ENCODE data around the gene EEF1AKMT3. TPM values are rescaled to one million over a fixed set of nuclear protein-coding genes. Genes with fewer than 3 reads are reported as not detected.
A peak's percentile ranks its signal among the peaks of the same experiment; 100 is the strongest.

EEF1AKMT3 gene
- polyA plus RNA-seq, 1 donor from 2014 or later, result 1.5 TPM

GRCh38 chr12:57752668-57753000 lies 19.8 kb upstream of the EEF1AKMT3 start:
- Mint-ChIP-seq H3K27ac (peak overlapping the region; percentile 85 to 98 (median 96)), H3K9me3 (no peaks in the 10 kb centered on the region), H3K4me3 (peak overlapping the region; percentile 77 to 95 (median 90)), H3K36me3 (peaks cover 3% of the 10 kb centered on the region), H3K27me3 (no peaks in the 10 kb centered on the region), H3K4me1 (peaks cover 22 to 45% (median 44%) of the 10 kb centered on the region in 3 donors)

GRCh38 chr12:57753756-57754337 lies 18.6 kb upstream of the EEF1AKMT3 start:
- no peaks in the 10 kb centered on the region for H3K27me3 Mint-ChIP-seq
- H3K9me3 Mint-ChIP-seq, result no peaks in the 10 kb centered on the region
- H3K4me1 Mint-ChIP-seq, result peaks cover 22 to 47% (median 45%) of the 10 kb centered on the region in 3 donors
- peak overlapping the region; percentile 77 to 97 (median 93) for H3K4me3 Mint-ChIP-seq
- peak overlapping the region; percentile 65 to 98 (median 85) for H3K27ac Mint-ChIP-seq
- peaks cover 3% of the 10 kb centered on the region for H3K36me3 Mint-ChIP-seq

GRCh38 chr12:57754411-57755193 lies 17.8 kb upstream of the EEF1AKMT3 start, which contains the start of gene MARCHF9:
TSS of gene MARCHF9 (plus strand) at chr12:57755103. CDS start at chr12:57755529, 426 bp downstream.
- peaks cover 27 to 50% (median 50%) of the 10 kb centered on the region in 3 donors for H3K4me1 Mint-ChIP-seq
- H3K27me3 Mint-ChIP-seq, result no peaks in the 10 kb centered on the region
- no peaks in the 10 kb centered on the region for H3K9me3 Mint-ChIP-seq
- peak within 1 kb of the TSS; percentile 91 to 98 (median 94) for H3K4me3 Mint-ChIP-seq
- peaks cover 7% of the 10 kb centered on the region for H3K36me3 Mint-ChIP-seq
- H3K27ac Mint-ChIP-seq, result peak within 1 kb of the TSS; percentile 92 to 98 (median 93)

GRCh38 chr12:57755194-57755453 lies 17.3 kb upstream of the EEF1AKMT3 start:
- Mint-ChIP-seq H3K27me3 (no peaks in the 10 kb centered on the region), H3K9me3 (no peaks in the 10 kb centered on the region), H3K4me1 (peaks cover 28 to 55% (median 52%) of the 10 kb centered on the region in 3 donors), H3K36me3 (peaks cover 9% of the 10 kb centered on the region), H3K4me3 (peak overlapping the region in 2 of 4 donors; percentile 35 to 50), H3K27ac (no peak overlapping the region)

GRCh38 chr12:57755454-57756372 lies 16.7 kb upstream of the EEF1AKMT3 start:
- peaks cover 28 to 53% (median 50%) of the 10 kb centered on the region in 3 donors for H3K4me1 Mint-ChIP-seq
- no peaks in the 10 kb centered on the region for H3K9me3 Mint-ChIP-seq
- H3K27ac Mint-ChIP-seq, result peak overlapping the region; percentile 92 to 96 (median 93)
- peak overlapping the region; percentile 91 to 98 (median 93) for H3K4me3 Mint-ChIP-seq
- H3K27me3 Mint-ChIP-seq, result no peaks in the 10 kb centered on the region
- H3K36me3 Mint-ChIP-seq, result peaks cover 9% of the 10 kb centered on the region

- Mint-ChIP-seq H3K36me3 (peaks cover 9% of the 10 kb centered on the region), H3K4me3 (peak overlapping the region; percentile 91 to 98 (median 93)), H3K27ac (peak overlapping the region; percentile 92 to 96 (median 93)), H3K27me3 (no peaks in the 10 kb centered on the region), H3K4me1 (peaks cover 28 to 45% (median 45%) of the 10 kb centered on the region in 3 donors), H3K9me3 (no peaks in the 10 kb centered on the region)
Observed at GRCh38 chr12:57756406-57757341, 15.7 kb upstream of the EEF1AKMT3 start.

GRCh38 chr12:57757771-57758170 lies 14.6 kb upstream of the EEF1AKMT3 start:
- Mint-ChIP-seq H3K4me3 (peak overlapping the region in 2 of 4 donors; percentile 39), H3K9me3 (no peaks in the 10 kb centered on the region), H3K27ac (no peak overlapping the region), H3K27me3 (no peaks in the 10 kb centered on the region), H3K36me3 (peaks cover 9% of the 10 kb centered on the region), H3K4me1 (peaks cover 25 to 40% (median 36%) of the 10 kb centered on the region in 3 donors)

GRCh38 chr12:57758552-57759359 lies 13.7 kb upstream of the EEF1AKMT3 start:
- Mint-ChIP-seq H3K9me3 (no peaks in the 10 kb centered on the region), H3K36me3 (peaks cover 9% of the 10 kb centered on the region), H3K4me1 (peaks cover 21 to 32% (median 28%) of the 10 kb centered on the region in 3 donors), H3K27ac (peak overlapping the region in 2 of 3 donors; percentile 31 to 84), H3K27me3 (peaks cover under 1% of the 10 kb centered on the region), H3K4me3 (peak overlapping the region in 1 of 4 donors; percentile 81)

GRCh38 chr12:57759360-57759980 lies 12.9 kb upstream of the EEF1AKMT3 start:
- Mint-ChIP-seq H3K27ac (peak overlapping the region in 2 of 3 donors; percentile 56 to 84), H3K9me3 (no peaks in the 10 kb centered on the region), H3K36me3 (peaks cover 9% of the 10 kb centered on the region), H3K4me1 (peaks cover 24 to 30% (median 24%) of the 10 kb centered on the region in 3 donors), H3K4me3 (peak overlapping the region in 1 of 4 donors; percentile 81), H3K27me3 (peaks cover 6% of the 10 kb centered on the region)

- peaks cover 16% of the 10 kb centered on the region for H3K27me3 Mint-ChIP-seq
- H3K27ac Mint-ChIP-seq, result no peak overlapping the region
- H3K4me1 Mint-ChIP-seq, result peaks cover 24 to 30% (median 24%) of the 10 kb centered on the region in 3 donors
- no peaks in the 10 kb centered on the region for H3K9me3 Mint-ChIP-seq
- H3K4me3 Mint-ChIP-seq, result peak overlapping the region in 1 of 4 donors; percentile 81
- peaks cover 9% of the 10 kb centered on the region for H3K36me3 Mint-ChIP-seq
Observed at GRCh38 chr12:57760347-57760982, 11.9 kb upstream of the EEF1AKMT3 start.

- H3K4me3 Mint-ChIP-seq, result peak overlapping the region in 1 of 4 donors; percentile 81
Observed at GRCh38 chr12:57761391-57761998, 10.9 kb upstream of the EEF1AKMT3 start.

GRCh38 chr12:57762463-57762862 lies 10.0 kb upstream of the EEF1AKMT3 start:
- H3K4me1 Mint-ChIP-seq, result peaks cover 22 to 28% (median 23%) of the 10 kb centered on the region in 3 donors
- no peaks in the 10 kb centered on the region for H3K9me3 Mint-ChIP-seq
- peaks cover 7% of the 10 kb centered on the region for H3K36me3 Mint-ChIP-seq
- H3K27ac Mint-ChIP-seq, result no peak overlapping the region
- H3K4me3 Mint-ChIP-seq, result peak overlapping the region in 1 of 4 donors; percentile 35
- H3K27me3 Mint-ChIP-seq, result peaks cover 28% of the 10 kb centered on the region

More at GRCh38 chr12:57761391-57761998, 10.9 kb upstream of the EEF1AKMT3 start:
- Mint-ChIP-seq H3K4me1 (peaks cover 23 to 32% (median 26%) of the 10 kb centered on the region in 3 donors), H3K36me3 (peaks cover 8% of the 10 kb centered on the region), H3K27ac (peak overlapping the region in 1 of 3 donors; percentile 86), H3K9me3 (no peaks in the 10 kb centered on the region), H3K27me3 (peaks cover 24% of the 10 kb centered on the region)

Data from IgD-negative memory B cell (primary cell).